ENCODE data around the gene TRIM42. TPM values are rescaled to one million over a fixed set of nuclear protein-coding genes. Genes with fewer than 3 reads are reported as not detected.
A peak's percentile ranks its signal among the peaks of the same experiment; 100 is the strongest.

The TRIM42 gene
- total and polyA plus RNA-seq, 5 experiments from 2014 or later = not detected

GRCh38 chr3:140715035-140715434, 37.2 kb downstream of the TRIM42 start:
- H3K36me3 Mint-ChIP-seq = no peaks in the 10 kb centered on the region
- H3K4me3 Mint-ChIP-seq = no peak overlapping the region
- no peak for ATAC-seq
- peaks cover 0 to 2% (median 0%) of the 10 kb centered on the region in 4 donors for H3K4me1 Mint-ChIP-seq
- H3K27ac Mint-ChIP-seq = no peak overlapping the region
- POLR2A ChIA-PET = no interaction called here
- H3K27me3 Mint-ChIP-seq = peaks cover 0 to 7% (median 1%) of the 10 kb centered on the region in 5 donors
- no peak for DNase-seq
- peaks cover 0 to 4% (median 0%) of the 10 kb centered on the region in 9 donors for H3K9me3 Mint-ChIP-seq

GRCh38 chr3:140717921-140718320, 40.1 kb downstream of the TRIM42 start:
- H3K4me3 Mint-ChIP-seq = no peak overlapping the region
- H3K27me3 Mint-ChIP-seq = peaks cover 0 to 10% (median 3%) of the 10 kb centered on the region in 5 donors
- H3K4me1 Mint-ChIP-seq = peaks cover 0 to 2% (median 0%) of the 10 kb centered on the region in 4 donors
- ATAC-seq (no peak), DNase-seq (no peak)
- H3K9me3 Mint-ChIP-seq = peaks cover 0 to 5% (median 0%) of the 10 kb centered on the region in 9 donors
- H3K36me3 Mint-ChIP-seq = no peaks in the 10 kb centered on the region
- POLR2A ChIA-PET = no interaction called here
- H3K27ac Mint-ChIP-seq = no peak overlapping the region

- POLR2A ChIA-PET = no interaction called here
These were observed 42.2 kb downstream of the TRIM42 start for GRCh38 chr3:140719841-140720614.

DNA sequence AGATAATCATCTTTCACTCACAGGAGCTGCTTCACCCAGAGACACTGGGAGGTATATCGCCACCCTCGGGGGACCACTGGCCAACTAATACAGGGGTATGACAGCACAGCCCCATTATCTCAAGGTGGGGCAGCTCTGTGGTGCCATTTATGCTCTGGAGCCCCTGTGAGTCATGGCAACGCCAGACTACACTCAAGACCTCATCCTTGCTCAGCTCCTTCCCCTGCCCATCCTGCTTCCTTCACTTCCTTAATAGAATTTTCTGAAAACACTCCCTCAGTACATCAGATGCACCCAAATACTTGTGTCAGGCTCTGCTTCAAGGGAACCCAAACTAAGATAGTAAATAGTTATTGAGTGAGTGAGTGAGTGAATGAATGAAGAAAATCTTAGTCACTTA, 45.7 kb downstream of the TRIM42 start:
- no peak for ATAC-seq
- Mint-ChIP-seq H3K4me1 (peaks cover 0 to 8% (median under 1%) of the 10 kb centered on the region in 4 donors), H3K9me3 (peaks cover 0 to 7% (median 0%) of the 10 kb centered on the region in 9 donors), H3K27ac (no peak overlapping the region), H3K4me3 (no peak overlapping the region), H3K27me3 (peaks cover 0 to 9% (median 3%) of the 10 kb centered on the region in 5 donors), H3K36me3 (no peaks in the 10 kb centered on the region)
- no peak for DNase-seq
- POLR2A ChIA-PET = no interaction called here

More at GRCh38 chr3:140719841-140720614, 42.2 kb downstream of the TRIM42 start:
- H3K36me3 Mint-ChIP-seq = no peaks in the 10 kb centered on the region
- no peaks in the 10 kb centered on the region for H3K4me1 Mint-ChIP-seq
- H3K4me3 Mint-ChIP-seq = no peak overlapping the region
- no peak for DNase-seq
- H3K9me3 Mint-ChIP-seq = peaks cover 0 to 7% (median 0%) of the 10 kb centered on the region in 9 donors
- no peak for ATAC-seq
- H3K27me3 Mint-ChIP-seq = peaks cover 0 to 9% (median 3%) of the 10 kb centered on the region in 5 donors
- H3K27ac Mint-ChIP-seq = no peak overlapping the region

GRCh38 chr3:140724856-140725812, 47.3 kb downstream of the TRIM42 start:
- H3K36me3 Mint-ChIP-seq = no peaks in the 10 kb centered on the region
- no peak overlapping the region for H3K27ac Mint-ChIP-seq
- ATAC-seq = no peak
- DNase-seq = no peak
- H3K4me3 Mint-ChIP-seq = no peak overlapping the region
- peaks cover 0 to 9% (median 2%) of the 10 kb centered on the region in 5 donors for H3K27me3 Mint-ChIP-seq
- POLR2A ChIA-PET = no interaction called here
- H3K4me1 Mint-ChIP-seq = peaks cover 0 to 8% (median under 1%) of the 10 kb centered on the region in 4 donors
- peaks cover 0 to 3% (median 0%) of the 10 kb centered on the region in 9 donors for H3K9me3 Mint-ChIP-seq

- POLR2A ChIA-PET = no interaction called here
- DNase-seq = no peak
- ATAC-seq = no peak
- peaks cover 0 to 8% (median under 1%) of the 10 kb centered on the region in 4 donors for H3K4me1 Mint-ChIP-seq
- H3K9me3 Mint-ChIP-seq = peaks cover 0 to 3% (median 0%) of the 10 kb centered on the region in 9 donors
- no peak overlapping the region for H3K4me3 Mint-ChIP-seq
- H3K27me3 Mint-ChIP-seq = peaks cover 0 to 9% (median 4%) of the 10 kb centered on the region in 5 donors
- no peak overlapping the region for H3K27ac Mint-ChIP-seq
- no peaks in the 10 kb centered on the region for H3K36me3 Mint-ChIP-seq
These were observed 48.2 kb downstream of the TRIM42 start for GRCh38 chr3:140726066-140726465.

GRCh38 chr3:140727886-140728285, 50.0 kb downstream of the TRIM42 start:
- Mint-ChIP-seq H3K9me3 (peaks cover 0 to 3% (median 0%) of the 10 kb centered on the region in 9 donors), H3K36me3 (no peaks in the 10 kb centered on the region), H3K4me3 (no peak overlapping the region), H3K4me1 (peaks cover 6 to 17% (median 6%) of the 10 kb centered on the region in 4 donors), H3K27ac (no peak overlapping the region), H3K27me3 (peaks cover 0 to 9% (median 3%) of the 10 kb centered on the region in 5 donors)
- POLR2A ChIA-PET = no interaction called here
- no peak for DNase-seq
- no peak for ATAC-seq

GRCh38 chr3:140731440-140732119, 53.7 kb downstream of the TRIM42 start:
- Mint-ChIP-seq H3K27ac (peak overlapping the region in 2 of 10 donors; percentile 41 to 74), H3K27me3 (peaks cover 0 to 12% (median 4%) of the 10 kb centered on the region in 5 donors), H3K36me3 (no peaks in the 10 kb centered on the region), H3K4me3 (no peak overlapping the region), H3K9me3 (peaks cover 0 to 4% (median 0%) of the 10 kb centered on the region in 9 donors), H3K4me1 (peaks cover 6 to 17% (median 6%) of the 10 kb centered on the region in 4 donors)
- ATAC-seq (peak in 1 of 2 donors; percentile 53), DNase-seq (peak in 3 of 10 donors; percentile 15 to 34 (median 16))
- POLR2A ChIA-PET = no interaction called here

DNA sequence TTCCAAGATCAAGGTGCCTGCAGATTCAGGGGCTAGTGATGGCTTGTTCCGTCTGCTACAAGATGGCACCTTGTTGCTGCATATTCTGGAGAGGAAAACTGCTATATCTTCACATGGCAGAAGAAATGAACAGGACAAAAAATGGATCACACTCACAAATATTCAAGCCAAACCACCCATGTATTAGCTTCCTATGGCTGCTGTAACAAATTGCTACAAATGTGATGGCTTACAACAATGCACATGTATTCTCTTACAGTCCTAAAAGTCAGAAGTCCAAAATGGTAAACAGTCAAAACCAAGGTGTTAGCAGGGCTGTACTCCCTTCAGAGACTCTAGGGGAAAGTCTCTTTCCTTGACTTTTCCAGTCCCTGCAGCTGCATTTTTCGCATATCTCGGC, 55.8 kb downstream of the TRIM42 start:
- H3K27me3 Mint-ChIP-seq = peaks cover 0 to 15% (median 10%) of the 10 kb centered on the region in 5 donors
- no peak overlapping the region for H3K4me3 Mint-ChIP-seq
- ATAC-seq = no peak
- H3K9me3 Mint-ChIP-seq = peaks cover 0 to 4% (median 0%) of the 10 kb centered on the region in 9 donors
- peaks cover 5 to 9% (median 6%) of the 10 kb centered on the region in 4 donors for H3K4me1 Mint-ChIP-seq
- no peaks in the 10 kb centered on the region for H3K36me3 Mint-ChIP-seq
- H3K27ac Mint-ChIP-seq = no peak overlapping the region
- DNase-seq = no peak
- POLR2A ChIA-PET = no interaction called here

- Mint-ChIP-seq H3K27me3 (peaks cover 0 to 14% (median 9%) of the 10 kb centered on the region in 5 donors), H3K9me3 (peaks cover 0 to 4% (median 0%) of the 10 kb centered on the region in 9 donors), H3K36me3 (no peaks in the 10 kb centered on the region), H3K4me1 (peaks cover 1 to 6% (median 3%) of the 10 kb centered on the region in 4 donors), H3K4me3 (no peak overlapping the region), H3K27ac (peak overlapping the region in 1 of 10 donors; percentile 60)
- ATAC-seq = no peak
- no peak for DNase-seq
- POLR2A ChIA-PET = no interaction called here
These were observed 59.1 kb downstream of the TRIM42 start for GRCh38 chr3:140736863-140737460.

- ATAC-seq (no peak), DNase-seq (no peak)
- Mint-ChIP-seq H3K27ac (no peak overlapping the region), H3K36me3 (no peaks in the 10 kb centered on the region), H3K4me1 (peaks cover 0 to under 1% (median 0%) of the 10 kb centered on the region in 4 donors), H3K4me3 (no peak overlapping the region), H3K27me3 (peaks cover 0 to 20% (median 3%) of the 10 kb centered on the region in 5 donors), H3K9me3 (peaks cover 0 to 9% (median 0%) of the 10 kb centered on the region in 9 donors)
- POLR2A ChIA-PET = no interaction called here
These were observed 64.3 kb downstream of the TRIM42 start for GRCh38 chr3:140742116-140742515.

- no peak overlapping the region for H3K27ac Mint-ChIP-seq
- H3K36me3 Mint-ChIP-seq = no peaks in the 10 kb centered on the region
- DNase-seq (no peak), ATAC-seq (no peak)
- H3K4me3 Mint-ChIP-seq = no peak overlapping the region
- H3K9me3 Mint-ChIP-seq = peaks cover 0 to 10% (median 0%) of the 10 kb centered on the region in 9 donors
- POLR2A ChIA-PET = no interaction called here
- peaks cover 0 to 1% (median 0%) of the 10 kb centered on the region in 4 donors for H3K4me1 Mint-ChIP-seq
- H3K27me3 Mint-ChIP-seq = peaks cover 0 to 18% (median 6%) of the 10 kb centered on the region in 5 donors
These were observed 70.3 kb downstream of the TRIM42 start for GRCh38 chr3:140748171-140748570.
